GM21526 (cell line): ENCODE results near the gene SLBP.

Source experiments
- ATAC-seq: cut with Tn5 transposase; IDR thresholded peaks from one replicate; pipeline ENCODE4 v1.9.1; 2021; ENCODE audit warnings: moderate library complexity; ENCODE audit not compliant: unreplicated experiment, low FRiP score

Gene SLBP

GRCh38 chr4:1749826-1750225 is 37.7 kb upstream of the SLBP start:
- no peak for ATAC-seq

- ATAC-seq: no peak
Observed at GRCh38 chr4:1749370-1749769, 37.3 kb upstream of the SLBP start.

DNA sequence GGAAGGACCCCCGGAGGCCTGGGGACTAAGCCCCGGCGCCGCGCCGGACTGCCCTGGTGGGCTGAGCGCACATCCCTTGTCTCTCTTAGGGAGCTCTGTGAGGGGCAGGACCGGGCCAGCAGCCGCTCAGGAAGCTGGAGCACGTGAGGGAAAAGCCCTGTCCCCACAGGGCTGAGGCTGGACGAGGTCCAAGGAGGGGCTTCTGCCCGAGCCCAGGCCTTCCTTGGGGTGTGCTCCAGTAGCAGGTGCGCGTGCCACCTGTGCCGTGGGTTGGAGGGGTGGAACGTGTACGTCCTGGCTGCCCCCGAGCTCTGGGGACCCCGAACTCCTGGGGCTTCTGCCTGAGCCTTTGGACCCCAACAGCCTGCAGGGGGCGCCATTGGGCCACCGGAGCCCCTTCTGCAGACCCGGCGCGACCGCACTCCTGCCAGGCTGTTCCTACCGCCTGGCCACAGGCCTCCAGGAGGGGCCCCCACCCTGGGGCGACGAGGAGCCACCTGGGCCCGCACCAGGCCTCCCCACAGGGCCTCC is 36.4 kb upstream of the SLBP start:
- no peak for ATAC-seq

GRCh38 chr4:1747603-1747967 is 35.5 kb upstream of the SLBP start:
- ATAC-seq: no peak

GRCh38 chr4:1746919-1747602 is 34.9 kb upstream of the SLBP start:
- ATAC-seq: no peak

DNA sequence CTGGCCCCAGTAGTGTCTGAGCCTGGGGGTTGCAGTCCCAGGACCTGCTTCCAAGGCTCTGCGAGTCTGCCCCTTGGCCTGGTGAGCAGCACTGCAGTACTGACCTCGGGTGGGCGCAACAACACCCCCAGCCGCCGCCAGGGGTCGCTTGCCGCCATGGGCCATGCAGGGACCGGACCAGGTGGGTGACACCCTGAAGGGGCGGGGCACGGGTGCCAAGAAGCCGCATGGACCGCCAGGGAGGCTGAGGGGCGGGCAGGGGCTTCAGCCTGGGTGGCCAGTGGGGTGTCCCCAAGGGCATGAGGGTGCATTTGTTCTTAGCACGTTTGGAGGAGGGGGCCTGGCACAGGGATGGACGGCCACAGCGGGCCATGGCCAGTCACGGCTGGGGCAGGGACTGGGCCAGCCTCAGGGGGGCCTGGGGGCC is 34.2 kb upstream of the SLBP start:
- ATAC-seq: no peak

- ATAC-seq: no peak
Observed at GRCh38 chr4:1745697-1746096, 33.6 kb upstream of the SLBP start.

- no peak for ATAC-seq
Observed at GRCh38 chr4:1745165-1745564, 33.0 kb upstream of the SLBP start.

DNA sequence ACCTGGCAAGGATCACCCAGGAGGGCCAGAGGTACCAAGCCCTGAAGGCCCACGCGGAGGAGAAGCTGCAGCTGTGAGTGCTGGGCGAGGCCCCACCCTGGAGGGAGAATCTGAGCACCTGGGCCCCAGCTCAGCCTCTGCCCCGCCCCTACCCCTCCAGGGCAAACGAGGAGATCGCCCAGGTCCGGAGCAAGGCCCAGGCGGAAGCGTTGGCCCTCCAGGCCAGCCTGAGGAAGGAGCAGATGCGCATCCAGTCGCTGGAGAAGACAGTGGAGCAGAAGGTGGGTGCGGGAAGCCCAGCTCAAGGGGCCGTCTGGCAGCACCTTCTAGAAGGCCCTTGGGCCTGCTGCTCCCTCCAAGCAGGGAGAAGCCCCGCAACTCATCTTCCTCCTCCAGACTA is 32.4 kb upstream of the SLBP start:
- no peak for ATAC-seq

- ATAC-seq: no peak
Observed at GRCh38 chr4:1743975-1744374, 31.9 kb upstream of the SLBP start.

DNA sequence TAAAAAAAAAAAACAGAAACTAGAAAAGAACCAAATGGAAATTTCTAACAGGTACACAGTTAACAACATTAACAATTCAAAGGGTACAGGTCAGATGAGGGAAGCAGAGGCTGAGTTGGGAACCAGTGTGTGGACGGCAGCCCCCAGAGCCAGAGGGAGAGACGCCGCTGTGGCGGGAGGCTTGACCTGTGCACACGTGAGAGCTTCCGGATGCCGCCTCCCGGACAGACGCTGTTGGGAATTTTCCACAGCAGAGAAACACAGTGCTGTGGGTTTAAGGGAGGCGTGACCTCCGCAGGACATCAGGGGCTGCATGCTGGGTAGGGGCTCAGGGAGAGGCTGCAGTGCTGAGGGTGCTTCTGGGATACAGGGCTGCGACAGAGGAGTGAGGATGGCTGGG is 31.4 kb upstream of the SLBP start:
- no peak for ATAC-seq

- ATAC-seq: no peak
Observed at GRCh38 chr4:1741208-1741607, 29.1 kb upstream of the SLBP start.

DNA sequence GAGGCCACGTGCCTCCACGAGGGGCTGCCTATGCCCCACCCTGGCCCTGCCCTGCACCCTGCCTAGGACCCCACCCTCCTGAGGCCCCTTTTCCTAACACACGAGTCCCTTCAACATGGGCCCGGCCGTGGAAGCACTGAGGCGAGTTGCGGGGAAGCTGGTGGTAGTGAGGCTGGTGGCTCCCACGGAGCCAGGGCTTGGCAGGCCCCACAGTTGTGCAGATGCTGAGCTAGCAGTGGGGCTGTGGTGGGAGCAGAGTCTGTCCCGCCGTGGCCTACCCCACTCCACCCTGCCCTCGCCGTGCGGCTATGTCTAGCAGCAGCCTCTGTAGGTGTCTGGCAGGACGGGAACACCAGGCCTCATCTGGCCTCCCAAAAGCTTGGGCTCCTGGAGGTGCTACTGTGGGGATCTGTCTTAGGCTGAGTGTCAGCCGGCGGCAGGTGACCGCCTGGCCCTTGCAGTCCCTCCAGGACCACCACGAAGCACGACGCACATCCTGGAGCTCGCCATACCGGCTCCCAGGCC is 28.0 kb upstream of the SLBP start:
- ATAC-seq: no peak

GRCh38 chr4:1739358-1739757 is 27.2 kb upstream of the SLBP start:
- no peak for ATAC-seq

DNA sequence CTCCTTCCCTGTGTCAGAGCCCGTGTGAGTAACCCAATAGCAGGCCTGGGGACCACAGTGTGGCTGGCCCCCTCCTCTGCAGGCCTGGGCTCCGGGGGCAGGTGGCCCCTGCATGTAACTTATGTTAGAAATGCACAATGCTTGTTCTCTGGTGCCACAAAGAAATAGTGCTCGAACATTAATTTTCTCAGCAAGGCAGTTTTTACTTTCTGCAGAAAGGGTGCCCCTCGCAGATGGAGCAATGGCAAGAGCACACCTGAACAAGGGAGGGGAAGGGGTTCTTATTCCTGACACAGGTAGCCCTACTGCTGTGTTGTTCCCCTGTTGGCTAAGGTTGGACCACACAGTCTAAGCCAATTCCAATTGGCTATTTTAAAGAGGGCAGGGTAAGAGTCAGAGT is 26.3 kb upstream of the SLBP start:
- ATAC-seq: no peak

DNA sequence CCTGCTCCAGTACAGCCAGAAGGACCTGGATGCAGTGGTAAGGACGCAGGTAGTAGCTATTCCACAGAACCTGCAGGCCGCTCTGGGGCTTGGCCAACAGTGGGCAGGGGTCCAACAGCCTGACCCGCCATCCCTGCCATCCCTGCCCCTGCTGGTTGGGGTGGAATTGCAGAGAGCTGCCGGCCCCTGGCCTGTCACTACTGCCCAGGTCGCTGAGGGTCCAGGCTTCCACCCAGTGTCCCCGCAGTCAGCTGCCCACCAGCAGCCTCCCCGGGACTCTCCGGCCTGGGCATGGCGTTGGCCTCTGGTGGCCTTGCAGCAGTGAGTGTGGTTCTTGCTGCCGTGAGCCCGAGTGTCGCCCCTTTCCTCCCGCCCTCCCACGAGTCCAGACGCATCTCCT is 25.5 kb upstream of the SLBP start:
- ATAC-seq: no peak

DNA sequence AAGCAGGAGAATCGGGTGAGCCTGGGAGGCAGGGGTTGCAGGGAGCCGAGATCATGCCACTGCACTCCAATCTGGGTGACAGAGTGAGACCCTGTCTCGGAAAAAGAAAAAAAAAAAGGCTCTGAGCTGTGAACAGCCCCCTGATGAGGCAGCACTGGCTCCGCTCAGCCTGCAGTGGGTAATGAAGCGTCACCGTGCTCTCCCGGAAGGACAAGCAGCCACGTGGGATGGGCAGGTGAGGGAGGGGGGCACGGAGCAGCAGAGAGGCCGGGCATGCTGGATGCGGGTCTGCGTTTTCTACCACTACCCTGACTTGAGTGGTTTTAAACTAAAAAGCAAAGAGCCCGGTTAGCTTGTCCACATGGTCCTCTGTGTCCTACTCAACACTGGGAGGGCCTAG is 24.7 kb upstream of the SLBP start:
- ATAC-seq: no peak

DNA sequence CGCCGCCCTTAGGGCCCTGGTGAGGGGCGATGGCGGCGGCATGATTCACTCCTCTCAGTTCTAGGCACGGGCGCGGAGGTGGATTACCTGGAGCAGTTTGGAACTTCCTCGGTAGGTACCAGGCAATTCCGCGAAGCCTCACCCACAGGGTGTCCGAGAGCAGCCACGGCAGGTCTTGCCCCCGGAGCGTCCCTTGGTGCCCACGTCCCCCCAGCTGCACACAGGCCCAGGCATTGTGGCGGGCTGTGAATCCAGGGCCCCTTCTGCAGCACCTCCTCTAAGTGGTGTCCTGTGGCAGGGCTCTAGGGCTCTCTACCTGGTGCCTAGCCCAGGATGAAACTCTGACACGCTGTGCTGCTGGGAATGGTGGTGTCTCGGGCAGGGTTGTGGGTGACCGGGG is 23.1 kb upstream of the SLBP start:
- ATAC-seq: no peak

DNA sequence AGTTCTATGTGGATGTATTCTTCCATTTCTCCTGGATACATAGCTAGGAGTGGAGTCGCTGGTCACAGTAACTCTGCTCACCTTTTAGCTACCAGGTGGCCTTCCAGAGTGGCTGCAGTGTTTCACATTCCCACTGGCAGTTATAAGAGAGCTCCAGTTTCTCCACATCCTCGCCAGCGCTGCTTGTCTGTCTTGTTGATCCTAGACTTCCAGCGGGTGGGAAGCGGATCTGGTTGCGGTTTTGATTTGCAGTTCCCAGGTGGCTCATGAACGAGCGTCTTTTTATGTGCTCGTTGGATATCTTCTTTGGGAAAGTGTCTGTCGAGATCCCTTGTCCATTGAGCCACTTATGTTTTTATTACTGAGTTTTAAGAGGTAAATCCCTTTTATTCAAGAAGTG is 20.8 kb upstream of the SLBP start:
- no peak for ATAC-seq

GRCh38 chr4:1731180-1731579 is 19.1 kb upstream of the SLBP start:
- ATAC-seq: no peak

GRCh38 chr4:1730532-1731135 is 18.5 kb upstream of the SLBP start:
- ATAC-seq: no peak
